ENCODE measurements around the gene ZNF774.

ZNF774 gene

GRCh38 chr15:90352107-90352893, at the start of gene ZNF774:
Gene ZNF774, plus strand, starts transcription at chr15:90352284. Its CDS starts 2,377 bp downstream, at chr15:90354661.
- peak within 1 kb of the TSS; percentile 45; the same call in 1 of the 2 replicates for H3K27ac ChIP-seq (ENCODE audit: extremely low read depth, low read depth, low read length)
- H3K36me3 ChIP-seq (ENCODE audit: control insufficient read depth in 2 of 2, insufficient read depth in 1 of 2, low read length in 2 of 2): peaks cover 3 to 12% of the 10 kb centered on the region in 2 experiments
- peak within 1 kb of the TSS; percentile 77 for H3K4me3 ChIP-seq (ENCODE audit: low read depth, low read length)
- POLR2A ChIA-PET: interaction anchor here (0.6 to 1.8 kb wide), 8 partner anchors 8 to 201 kb away, joined by 3 to 17 read pairs (median 6); partner anchors contain the start of gene IQGAP1
- CTCF ChIA-PET: interaction anchor here (0.6 to 1.9 kb wide), 9 partner anchors 10 to 920 kb away, joined by 3 to 10 read pairs (median 3); partner anchors contain the start of gene IQGAP1
- H3K9me3 ChIP-seq (ENCODE audit: control insufficient read depth, insufficient read depth, low read depth, low read length): no peaks in the 10 kb centered on the region
- H3K4me1 ChIP-seq (ENCODE audit: control insufficient read depth, insufficient read depth, low read length): peaks cover 2% of the 10 kb centered on the region; the same call in 1 of the 2 replicates
- TF ChIP-seq ZNF560 (tag by site-specific recombination; IDR thresholded peaks at IDR 0.05; ENCODE audit: borderline replicate concordance) (no peak), ZNF677 (tag by site-specific recombination; IDR thresholded peaks at IDR 0.05) (no peak), ZNF391 (tag by site-specific recombination; IDR thresholded peaks at IDR 0.05; ENCODE audit: borderline replicate concordance, low read depth) (no peak), ZNF280D (tag by site-specific recombination; IDR thresholded peaks at IDR 0.05) (no peak), HIC1 (tag by site-specific recombination; IDR thresholded peaks at IDR 0.05) (no peak), ZBTB1 (tag by site-specific recombination; IDR thresholded peaks at IDR 0.05) (no peak), ZNF645 (tag by site-specific recombination; IDR thresholded peaks at IDR 0.05) (no peak), ZNF302 (tag by site-specific recombination; IDR thresholded peaks at IDR 0.05; ENCODE audit: low read depth) (no peak), ZNF521 (tag by site-specific recombination; IDR thresholded peaks at IDR 0.05) (no peak), ZNF792 (tag by site-specific recombination; IDR thresholded peaks at IDR 0.05) (no peak), KLF1 (tag by site-specific recombination; IDR thresholded peaks at IDR 0.05) (peak; percentile 81), ZNF19 (tag by site-specific recombination; IDR thresholded peaks at IDR 0.05; ENCODE audit: low read depth) (no peak), ZNF266 (tag by site-specific recombination; IDR thresholded peaks at IDR 0.05; ENCODE audit: low read depth) (no peak), OSR2 (tag by site-specific recombination; IDR thresholded peaks at IDR 0.05) (no peak), ZNF184 (tag by site-specific recombination; IDR thresholded peaks at IDR 0.05) (no peak), ZNF558 (tag by site-specific recombination; IDR thresholded peaks at IDR 0.05) (no peak), KLF9 (tag by site-specific recombination; IDR thresholded peaks at IDR 0.05; ENCODE audit: low read depth) (peak; percentile 91), ZNF664 (tag by site-specific recombination; IDR thresholded peaks at IDR 0.05) (no peak), ZNF362 (tag by site-specific recombination; IDR thresholded peaks at IDR 0.05) (no peak), ZNF555 (tag by site-specific recombination; conservative IDR thresholded peaks at IDR 0.05) (no peak), PRDM1 (tag by site-specific recombination; IDR thresholded peaks at IDR 0.05) (no peak), ZNF707 (tag by site-specific recombination; IDR thresholded peaks at IDR 0.05) (no peak), ZNF624 (tag by site-specific recombination; IDR thresholded peaks at IDR 0.05) (no peak), ZNF600 (tag by site-specific recombination; IDR thresholded peaks at IDR 0.05) (peak; percentile 97), ZNF146 (tag by site-specific recombination; IDR thresholded peaks at IDR 0.05) (no peak), YY2 (tag by site-specific recombination; IDR thresholded peaks at IDR 0.05) (no peak), PBX3 (CRISPR knock-in tag; IDR thresholded peaks at IDR 0.05) (peak; percentile 97), ZNF121 (tag by site-specific recombination; IDR thresholded peaks at IDR 0.05) (no peak), ZNF629 (tag by site-specific recombination; IDR thresholded peaks at IDR 0.05) (0 out of 2 replicates have a peak, but pooled peaks have one; percentile 6), KLF10 (tag by site-specific recombination; IDR thresholded peaks at IDR 0.05) (peak; percentile 95), ZNF571 (tag by site-specific recombination; IDR thresholded peaks at IDR 0.05) (no peak)
